HEK293 (cell line): ENCODE data around the gene OR4E2.
"Not testable (repeated sequence)": the region's sequence is repeated elsewhere in the genome, so short reads cannot be mapped to it uniquely, and the experiment has no call there.

Experiments used
- CTCF ChIA-PET: fragments of 350-600 bp; formaldehyde crosslinking; extraction: SDS; loops from one replicate; lab custom pipeline; 2021; ENCODE audit warnings: antibody characterized with exemption; lab: Yijun Ruan, JAX
- POLR2A ChIA-PET: fragments of 300-600 bp; formaldehyde crosslinking; extraction: SDS; loops from one replicate; lab custom pipeline; 2020; ENCODE audit warnings: antibody characterized with exemption, inconsistent platforms; lab: Yijun Ruan, JAX
- H3K27ac ChIP-seq: fragments of 200-500 bp; sonication (Bioruptor generic); 2 replicates; pipeline ENCODE4 v1.5.1; 2014; ENCODE audit warnings: low read depth, low read length, control low read depth, inconsistent platforms; ENCODE audit errors: extremely low read depth
- H3K36me3 ChIP-seq, 2 experiments: fragments of 200-500 bp in 1 of 2; sonication (Bioruptor generic) in 1 of 2; 1 replicate in 1 of 2; 2 replicates in 1 of 2; pipeline ENCODE4 v1.5.1; 2014 to 2017; ENCODE audit warnings: inconsistent platforms in 2 of 2, low read length in 2 of 2; ENCODE audit not compliant: control insufficient read depth in 2 of 2, insufficient read depth in 1 of 2
- H3K4me1 ChIP-seq: fragments of 200-500 bp; sonication (Bioruptor generic); 2 replicates; pipeline ENCODE4 v1.5.1; 2014; ENCODE audit warnings: mild to moderate bottlenecking, low read length, inconsistent platforms; ENCODE audit not compliant: control insufficient read depth, insufficient read depth
- H3K4me3 ChIP-seq: 2 replicates; pipeline ENCODE4 v1.5.1; 2011; ENCODE audit warnings: low read depth, mild to moderate bottlenecking, control low read depth, low read length, moderate library complexity
- H3K9me3 ChIP-seq: fragments of 200-500 bp; sonication (Bioruptor generic); 2 replicates; pipeline ENCODE4 v1.5.1; 2014; ENCODE audit warnings: low read depth, low read length, inconsistent platforms; ENCODE audit not compliant: control insufficient read depth, insufficient read depth
- FEZF1 ChIP-seq: fragments of 450-650 bp; formaldehyde crosslinking; IDR thresholded peaks from 2 replicates; pipeline ENCODE4 v1.5.1; 2016; ENCODE audit warnings: missing biosample characterization, missing genetic modification characterization
- GLI4 ChIP-seq: fragments of 450-650 bp; formaldehyde crosslinking; IDR thresholded peaks from 2 replicates; pipeline ENCODE4 v1.5.1; 2016; ENCODE audit warnings: missing biosample characterization, missing genetic modification characterization
- KLF1 ChIP-seq: fragments of 450-650 bp; formaldehyde crosslinking; IDR thresholded peaks from 2 replicates; pipeline ENCODE4 v1.5.1; 2016; ENCODE audit warnings: missing biosample characterization, missing genetic modification characterization
- SP3 ChIP-seq: fragments of 450-650 bp; formaldehyde crosslinking; IDR thresholded peaks from 2 replicates; pipeline ENCODE4 v1.5.1; 2016; ENCODE audit warnings: missing biosample characterization, missing genetic modification characterization
- SP7 ChIP-seq: fragments of 450-650 bp; formaldehyde crosslinking; IDR thresholded peaks from 2 replicates; pipeline ENCODE4 v1.5.1; 2016; ENCODE audit warnings: missing biosample characterization, missing genetic modification characterization
- WT1 ChIP-seq: fragments of 450-650 bp; formaldehyde crosslinking; IDR thresholded peaks from 2 replicates; pipeline ENCODE4 v1.5.1; 2016; ENCODE audit warnings: missing biosample characterization, missing genetic modification characterization
- ZBTB7A ChIP-seq: fragments of 450-650 bp; formaldehyde crosslinking; IDR thresholded peaks from 2 replicates; pipeline ENCODE4 v1.5.1; 2016; ENCODE audit warnings: low read depth, missing biosample characterization, missing genetic modification characterization
- ZBTB8A ChIP-seq: fragments of 450-650 bp; formaldehyde crosslinking; IDR thresholded peaks from 2 replicates; pipeline ENCODE4 v1.5.1; 2016; ENCODE audit warnings: missing biosample characterization, missing genetic modification characterization
- ZNF133 ChIP-seq: fragments of 450-650 bp; formaldehyde crosslinking; IDR thresholded peaks from 2 replicates; pipeline ENCODE4 v1.5.1; 2016; ENCODE audit warnings: missing biosample characterization, missing genetic modification characterization
- ZNF146 ChIP-seq: fragments of 450-650 bp; formaldehyde crosslinking; IDR thresholded peaks from 2 replicates; pipeline ENCODE4 v1.5.1; 2016; ENCODE audit warnings: missing biosample characterization, missing genetic modification characterization
- ZNF266 ChIP-seq: fragments of 450-650 bp; formaldehyde crosslinking; IDR thresholded peaks from 2 replicates; pipeline ENCODE4 v1.5.1; 2016; ENCODE audit warnings: missing biosample characterization, missing genetic modification characterization, low read depth
- ZNF274 ChIP-seq, 2 experiments: fragments of 200-500 bp in 1 of 2; fragments of 450-650 bp in 1 of 2; sonication (Bioruptor generic) in 1 of 2; formaldehyde crosslinking in 1 of 2; IDR thresholded peaks; 2 replicates each; pipeline versions ENCODE4 v1.5.1 to v1.6.1; 2014 to 2016; ENCODE audit warnings: borderline replicate concordance in 1 of 2, inconsistent platforms in 1 of 2, low read length in 1 of 2, missing biosample characterization in 1 of 2, missing genetic modification characterization in 1 of 2
- ZNF280D ChIP-seq: fragments of 450-650 bp; formaldehyde crosslinking; IDR thresholded peaks from 2 replicates; pipeline ENCODE4 v1.5.1; 2016; ENCODE audit warnings: missing biosample characterization, missing genetic modification characterization
- ZNF302 ChIP-seq: fragments of 450-650 bp; formaldehyde crosslinking; IDR thresholded peaks from 2 replicates; pipeline ENCODE4 v1.5.1; 2016; ENCODE audit warnings: missing biosample characterization, missing genetic modification characterization, low read depth
- ZNF311 ChIP-seq: fragments of 450-650 bp; formaldehyde crosslinking; IDR thresholded peaks from 2 replicates; pipeline ENCODE4 v1.5.1; 2017; ENCODE audit warnings: missing biosample characterization, missing genetic modification characterization, borderline replicate concordance
- ZNF354C ChIP-seq: fragments of 450-650 bp; formaldehyde crosslinking; IDR thresholded peaks from 2 replicates; pipeline ENCODE4 v1.5.1; 2016; ENCODE audit warnings: missing biosample characterization, missing genetic modification characterization, low read depth, borderline replicate concordance
- ZNF660 ChIP-seq: fragments of 450-650 bp; IDR thresholded peaks from 2 replicates; pipeline ENCODE4 v1.5.1; 2018; ENCODE audit warnings: missing biosample characterization, mild to moderate bottlenecking, missing genetic modification characterization
- ZNF791 ChIP-seq: fragments of 450-650 bp; formaldehyde crosslinking; IDR thresholded peaks from 2 replicates; pipeline ENCODE4 v1.5.1; 2016; ENCODE audit warnings: missing biosample characterization, missing genetic modification characterization
- ZNF837 ChIP-seq: fragments of 450-650 bp; formaldehyde crosslinking; IDR thresholded peaks from 2 replicates; pipeline ENCODE4 v1.5.1; 2016; ENCODE audit warnings: missing biosample characterization, missing genetic modification characterization
- TF ChIP-seq, protein P1 (sequence below): fragments of 450-650 bp; formaldehyde crosslinking; conservative IDR thresholded peaks from 2 replicates; pipeline ENCODE4 v1.5.1; 2016; ENCODE audit warnings: low read depth, missing biosample characterization, missing genetic modification characterization

Gene OR4E2

DNA sequence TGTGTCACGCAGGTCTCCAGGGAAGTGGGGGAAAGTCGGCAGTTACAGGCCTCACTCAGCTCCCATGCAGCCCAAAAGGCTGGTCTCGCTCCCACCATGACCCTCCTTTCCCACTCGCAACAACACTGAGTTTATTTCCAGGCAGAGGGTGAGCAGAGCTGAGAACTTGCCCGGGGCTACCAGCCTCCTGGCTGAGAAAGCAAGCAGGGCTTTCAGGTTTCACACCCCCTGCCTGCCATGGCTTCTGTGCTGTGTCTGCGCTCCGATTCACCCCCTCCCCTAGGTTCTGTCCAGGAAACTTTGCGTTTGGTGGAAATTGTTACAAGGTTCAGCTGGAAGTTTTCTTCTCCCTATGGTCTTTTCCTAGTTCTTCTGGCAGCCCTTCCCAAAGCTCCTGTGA, 36.0 kb upstream of the OR4E2 start:
- Histone ChIP-seq H3K9me3 (no peaks in the 10 kb centered on the region), H3K4me1 (no peaks in the 10 kb centered on the region), H3K36me3 (no peaks in the 10 kb centered on the region), H3K4me3 (no peak overlapping the region), H3K27ac (no peak overlapping the region)
- CTCF ChIA-PET = interaction anchor here (0.5 to 1.0 kb wide), 3 partner anchors 23 to 760 kb away, joined by 3 to 5 read pairs (median 4); no protein-coding TSS in a partner anchor
- POLR2A ChIA-PET = no interaction called here
- TF ChIP-seq FEZF1 = no peak
- TF ChIP-seq ZNF266 (tag by site-specific recombination) = no peak
- TF ChIP-seq ZNF354C (tag by site-specific recombination) = no peak
- TF ChIP-seq ZNF791 (tag by site-specific recombination) = no peak

- no peak overlapping the region for H3K27ac ChIP-seq
- H3K36me3 ChIP-seq = no peaks in the 10 kb centered on the region
- TF ChIP-seq, protein P1, sequence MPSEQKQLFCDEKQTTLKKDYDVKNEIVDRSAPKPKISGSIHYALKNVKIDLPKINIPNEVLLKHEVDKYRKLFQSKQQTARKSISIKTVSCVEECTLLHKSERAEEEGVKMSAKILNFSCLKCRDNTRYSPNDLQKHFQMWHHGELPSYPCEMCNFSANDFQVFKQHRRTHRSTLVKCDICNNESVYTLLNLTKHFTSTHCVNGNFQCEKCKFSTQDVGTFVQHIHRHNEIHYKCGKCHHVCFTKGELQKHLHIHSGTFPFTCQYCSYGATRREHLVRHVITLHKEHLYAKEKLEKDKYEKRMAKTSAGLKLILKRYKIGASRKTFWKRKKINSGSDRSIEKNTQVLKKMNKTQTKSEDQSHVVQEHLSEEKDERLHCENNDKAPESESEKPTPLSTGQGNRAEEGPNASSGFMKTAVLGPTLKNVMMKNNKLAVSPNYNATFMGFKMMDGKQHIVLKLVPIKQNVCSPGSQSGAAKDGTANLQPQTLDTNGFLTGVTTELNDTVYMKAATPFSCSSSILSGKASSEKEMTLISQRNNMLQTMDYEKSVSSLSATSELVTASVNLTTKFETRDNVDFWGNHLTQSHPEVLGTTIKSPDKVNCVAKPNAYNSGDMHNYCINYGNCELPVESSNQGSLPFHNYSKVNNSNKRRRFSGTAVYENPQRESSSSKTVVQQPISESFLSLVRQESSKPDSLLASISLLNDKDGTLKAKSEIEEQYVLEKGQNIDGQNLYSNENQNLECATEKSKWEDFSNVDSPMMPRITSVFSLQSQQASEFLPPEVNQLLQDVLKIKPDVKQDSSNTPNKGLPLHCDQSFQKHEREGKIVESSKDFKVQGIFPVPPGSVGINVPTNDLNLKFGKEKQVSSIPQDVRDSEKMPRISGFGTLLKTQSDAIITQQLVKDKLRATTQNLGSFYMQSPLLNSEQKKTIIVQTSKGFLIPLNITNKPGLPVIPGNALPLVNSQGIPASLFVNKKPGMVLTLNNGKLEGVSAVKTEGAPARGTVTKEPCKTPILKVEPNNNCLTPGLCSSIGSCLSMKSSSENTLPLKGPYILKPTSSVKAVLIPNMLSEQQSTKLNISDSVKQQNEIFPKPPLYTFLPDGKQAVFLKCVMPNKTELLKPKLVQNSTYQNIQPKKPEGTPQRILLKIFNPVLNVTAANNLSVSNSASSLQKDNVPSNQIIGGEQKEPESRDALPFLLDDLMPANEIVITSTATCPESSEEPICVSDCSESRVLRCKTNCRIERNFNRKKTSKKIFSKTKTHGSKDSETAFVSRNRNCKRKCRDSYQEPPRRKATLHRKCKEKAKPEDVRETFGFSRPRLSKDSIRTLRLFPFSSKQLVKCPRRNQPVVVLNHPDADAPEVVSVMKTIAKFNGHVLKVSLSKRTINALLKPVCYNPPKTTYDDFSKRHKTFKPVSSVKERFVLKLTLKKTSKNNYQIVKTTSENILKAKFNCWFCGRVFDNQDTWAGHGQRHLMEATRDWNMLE = no peak
- TF ChIP-seq ZNF302 (no peak), GLI4 (no peak), ZNF837 (no peak), ZBTB7A (no peak)
- H3K9me3 ChIP-seq = no peaks in the 10 kb centered on the region
- H3K4me3 ChIP-seq = no peak overlapping the region
- ChIA-PET CTCF (interaction anchor here (0.9 kb wide), 1 partner anchor 107 kb away, joined by 4 read pairs; no protein-coding TSS in a partner anchor), POLR2A (no interaction called here)
- H3K4me1 ChIP-seq = no peaks in the 10 kb centered on the region
These were observed 27.0 kb upstream of the OR4E2 start for GRCh38 chr14:21626491-21627230.

GRCh38 chr14:21630503-21630902, 23.1 kb upstream of the OR4E2 start:
- H3K36me3 ChIP-seq, CTCF ChIA-PET, POLR2A ChIA-PET, H3K4me1 ChIP-seq, H3K27ac ChIP-seq, H3K4me3 ChIP-seq, H3K9me3 ChIP-seq: not testable (repeated sequence)
- peak; percentile 81 for TF ChIP-seq ZNF146 (tag by site-specific recombination)
- TF ChIP-seq, all 188 proteins: peak for 1; not testable (repeated sequence) for 187

- H3K27ac ChIP-seq = no peak overlapping the region
- no peaks in the 10 kb centered on the region for H3K9me3 ChIP-seq
- no peaks in the 10 kb centered on the region for H3K36me3 ChIP-seq
- H3K4me1 ChIP-seq = no peaks in the 10 kb centered on the region
- no peak overlapping the region for H3K4me3 ChIP-seq
- TF ChIP-seq ZNF311 (tag by site-specific recombination) (no peak), ZNF133 (tag by site-specific recombination) (no peak), ZBTB8A (no peak), ZNF280D (tag by site-specific recombination) (no peak), SP3 (tag by site-specific recombination) (no peak), KLF1 (no peak), ZNF660 (no peak), WT1 (tag by site-specific recombination) (no peak), ZNF274 (IDR thresholded peaks at IDR 0.05; ENCODE audit: low read length) (no peak), ZNF274 (tag by site-specific recombination; IDR thresholded peaks at IDR 0.05; ENCODE audit: borderline replicate concordance) (no peak), SP7 (tag by site-specific recombination) (no peak)
- ChIA-PET POLR2A (no interaction called here), CTCF (no interaction called here)
These were observed 22.6 kb upstream of the OR4E2 start for GRCh38 chr14:21631084-21631483.
